SIG-M5 treated with dmso at 0.1 percent for 504 hours (cell line): Measurements from ENCODE around the gene NCAPG2.
"Not testable (repeated sequence)": the region's sequence is repeated elsewhere in the genome, so short reads cannot be mapped to it uniquely, and the experiment has no call there.

ENCODE experiments used
- DNase-seq: peaks from one replicate; lab custom pipeline; 2025; ENCODE audit not compliant: unreplicated experiment; lab: John Stamatoyannopoulos, UW

NCAPG2 gene

GRCh38 chr7:158680754-158681153, 23.9 kb downstream of the NCAPG2 start:
- DNase-seq = no peak

- DNase-seq = no peak
Observed at GRCh38 chr7:158676906-158677305, 27.7 kb downstream of the NCAPG2 start.

- no peak for DNase-seq
Observed at GRCh38 chr7:158676171-158676840, 28.3 kb downstream of the NCAPG2 start.

GRCh38 chr7:158672975-158673374, 31.6 kb downstream of the NCAPG2 start:
- DNase-seq = no peak

- DNase-seq = not testable (repeated sequence)
Observed at GRCh38 chr7:158668086-158668485, 36.5 kb downstream of the NCAPG2 start.

- DNase-seq = not testable (repeated sequence)
Observed at GRCh38 chr7:158666966-158667678, 37.5 kb downstream of the NCAPG2 start.

GRCh38 chr7:158666401-158666800, 38.2 kb downstream of the NCAPG2 start:
- DNase-seq = no peak

- no peak for DNase-seq
Observed at GRCh38 chr7:158664406-158664805, 40.2 kb downstream of the NCAPG2 start.

- DNase-seq = no peak
Observed at GRCh38 chr7:158663428-158663741, 41.2 kb downstream of the NCAPG2 start.

GRCh38 chr7:158662610-158663427, 41.8 kb downstream of the NCAPG2 start:
- no peak for DNase-seq

GRCh38 chr7:158658475-158658874, 46.1 kb downstream of the NCAPG2 start:
- DNase-seq = no peak

- DNase-seq = no peak
Observed at GRCh38 chr7:158657189-158657746, 47.3 kb downstream of the NCAPG2 start.

GRCh38 chr7:158655931-158656441, 48.6 kb downstream of the NCAPG2 start:
- no peak for DNase-seq

GRCh38 chr7:158655507-158655906, 49.1 kb downstream of the NCAPG2 start:
- DNase-seq = no peak

- no peak for DNase-seq
Observed at GRCh38 chr7:158651968-158652565, 52.5 kb downstream of the NCAPG2 start.

- DNase-seq = no peak
Observed at GRCh38 chr7:158650821-158651225, 53.8 kb downstream of the NCAPG2 start.

GRCh38 chr7:158649279-158649678, 55.3 kb downstream of the NCAPG2 start:
- no peak for DNase-seq

GRCh38 chr7:158648787-158649186, 55.8 kb downstream of the NCAPG2 start:
- no peak for DNase-seq

GRCh38 chr7:158648168-158648567, 56.4 kb downstream of the NCAPG2 start:
- DNase-seq = no peak

- no peak for DNase-seq
Observed at GRCh38 chr7:158647475-158647792, 57.2 kb downstream of the NCAPG2 start.

- no peak for DNase-seq
Observed at GRCh38 chr7:158646766-158647474, 57.7 kb downstream of the NCAPG2 start.
